ENCODE results near the gene INTS1.

DNA sequence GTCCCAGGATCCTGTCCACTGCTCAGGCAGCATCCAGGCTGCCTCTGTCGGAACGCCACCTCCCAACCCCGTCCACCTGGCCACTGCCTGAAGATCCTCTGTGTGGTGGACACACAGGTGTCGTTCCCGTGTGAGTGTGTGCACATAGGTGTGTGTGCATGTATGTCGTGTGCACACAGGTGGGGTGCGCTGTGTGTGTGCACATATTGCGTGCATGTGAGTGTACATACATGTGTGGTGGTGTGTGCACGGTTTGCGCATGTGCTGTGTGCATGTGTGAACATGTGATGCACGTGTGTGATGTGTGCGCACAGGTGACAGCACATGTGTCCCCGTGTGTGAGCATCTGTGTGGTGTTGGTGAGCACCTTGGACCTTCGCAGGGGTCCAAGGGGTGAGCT is 44.8 kb upstream of the INTS1 start:
- TF ChIP-seq, protein P1, sequence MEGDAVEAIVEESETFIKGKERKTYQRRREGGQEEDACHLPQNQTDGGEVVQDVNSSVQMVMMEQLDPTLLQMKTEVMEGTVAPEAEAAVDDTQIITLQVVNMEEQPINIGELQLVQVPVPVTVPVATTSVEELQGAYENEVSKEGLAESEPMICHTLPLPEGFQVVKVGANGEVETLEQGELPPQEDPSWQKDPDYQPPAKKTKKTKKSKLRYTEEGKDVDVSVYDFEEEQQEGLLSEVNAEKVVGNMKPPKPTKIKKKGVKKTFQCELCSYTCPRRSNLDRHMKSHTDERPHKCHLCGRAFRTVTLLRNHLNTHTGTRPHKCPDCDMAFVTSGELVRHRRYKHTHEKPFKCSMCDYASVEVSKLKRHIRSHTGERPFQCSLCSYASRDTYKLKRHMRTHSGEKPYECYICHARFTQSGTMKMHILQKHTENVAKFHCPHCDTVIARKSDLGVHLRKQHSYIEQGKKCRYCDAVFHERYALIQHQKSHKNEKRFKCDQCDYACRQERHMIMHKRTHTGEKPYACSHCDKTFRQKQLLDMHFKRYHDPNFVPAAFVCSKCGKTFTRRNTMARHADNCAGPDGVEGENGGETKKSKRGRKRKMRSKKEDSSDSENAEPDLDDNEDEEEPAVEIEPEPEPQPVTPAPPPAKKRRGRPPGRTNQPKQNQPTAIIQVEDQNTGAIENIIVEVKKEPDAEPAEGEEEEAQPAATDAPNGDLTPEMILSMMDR (conservative IDR thresholded peaks at IDR 0.05 in 1 of 2, IDR thresholded peaks at IDR 0.05 in 1 of 2; ENCODE audit: extremely low read depth in 1 of 2, insufficient read depth in 1 of 2, low read depth in 1 of 2, low read length in 2 of 2) = no peak
- no peak for TF ChIP-seq EZH2 (IDR thresholded peaks at IDR 0.05; ENCODE audit: borderline replicate concordance, low read length)
